Neutrophil (primary cell): Measurements from ENCODE around the gene ZNF764.

Experiments
- H3K27ac ChIP-seq: fragments of 200-600 bp; sonication (generic); 2 replicates; pipeline ENCODE4 v1.5.1; 2016; ENCODE audit warnings: mild to moderate bottlenecking, moderate library complexity
- H3K27me3 ChIP-seq: fragments of 200-600 bp; sonication (generic); 2 replicates; pipeline ENCODE4 v1.6.0; 2016; ENCODE audit warnings: mild to moderate bottlenecking
- H3K36me3 ChIP-seq: fragments of 200-600 bp; sonication (generic); 2 replicates; pipeline ENCODE4 v1.5.1; 2017
- H3K4me1 ChIP-seq, 2 experiments: fragments of 200-600 bp in 1 of 2; sonication (generic) in 1 of 2; 1 replicate in 1 of 2; 2 replicates in 1 of 2; pipeline versions ENCODE4 v1.5.1 to v1.6.1; 2013 to 2016; ENCODE audit warnings: low read depth in 1 of 2, low read length in 1 of 2, mild to moderate bottlenecking in 1 of 2, moderate library complexity in 1 of 2; ENCODE audit not compliant: control insufficient read depth in 1 of 2, insufficient read depth in 1 of 2
- H3K4me3 ChIP-seq, 2 experiments: fragments of 200-600 bp in 1 of 2; sonication (generic) in 1 of 2; 1 replicate in 1 of 2; 2 replicates in 1 of 2; pipeline ENCODE4 v1.5.1; 2013 to 2016; ENCODE audit warnings: low read depth in 1 of 2, low read length in 1 of 2, mild to moderate bottlenecking in 1 of 2, moderate library complexity in 1 of 2
- H3K9me3 ChIP-seq: fragments of 200-600 bp; sonication (generic); 2 replicates; pipeline ENCODE4 v1.5.1; 2016
- TF ChIP-seq, protein P1 (sequence below): fragments of 200-600 bp; sonication (generic); IDR thresholded peaks from 2 replicates; pipeline ENCODE4 v1.5.1; 2016; ENCODE audit warnings: antibody characterized with exemption

The ZNF764 gene

DNA sequence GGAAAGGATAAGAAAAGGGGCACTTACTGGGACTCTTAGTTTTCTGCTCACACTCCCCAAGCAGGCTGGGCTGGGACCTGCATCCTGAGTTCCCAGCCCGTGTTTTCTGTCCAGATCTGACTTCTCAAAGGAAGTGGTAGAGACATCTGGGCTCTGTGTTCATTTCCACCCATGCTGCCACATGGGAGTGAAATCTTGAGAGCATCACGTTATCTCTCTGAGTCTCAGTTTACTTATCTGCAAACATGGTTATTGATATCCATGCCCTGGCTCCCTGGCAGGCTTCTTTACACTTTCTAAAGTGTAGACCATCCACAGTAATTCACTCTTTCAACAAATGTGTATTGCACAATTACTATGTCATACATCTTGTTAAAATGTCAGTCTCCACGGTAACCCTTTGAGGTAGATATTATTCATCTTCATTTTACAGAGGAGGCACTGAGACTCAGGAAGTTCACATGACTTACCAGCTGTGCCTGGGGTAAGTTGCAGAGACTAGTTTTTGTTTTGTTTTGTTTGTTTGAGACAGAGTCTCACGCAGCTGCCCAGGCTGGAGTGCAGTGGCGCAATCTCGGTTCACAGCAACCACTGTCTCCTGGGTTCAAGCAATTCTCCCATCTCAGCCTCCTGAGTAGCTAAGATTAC lies 9.9 kb upstream of the ZNF764 start:
- Histone ChIP-seq H3K9me3 (no peaks in the 10 kb centered on the region), H3K4me1 (peaks cover 31 to 42% of the 10 kb centered on the region in 2 experiments), H3K27me3 (no peaks in the 10 kb centered on the region), H3K4me3 (no peak overlapping the region), H3K36me3 (no peaks in the 10 kb centered on the region), H3K27ac (peak overlapping the region; percentile 43)
- TF ChIP-seq, protein P1, sequence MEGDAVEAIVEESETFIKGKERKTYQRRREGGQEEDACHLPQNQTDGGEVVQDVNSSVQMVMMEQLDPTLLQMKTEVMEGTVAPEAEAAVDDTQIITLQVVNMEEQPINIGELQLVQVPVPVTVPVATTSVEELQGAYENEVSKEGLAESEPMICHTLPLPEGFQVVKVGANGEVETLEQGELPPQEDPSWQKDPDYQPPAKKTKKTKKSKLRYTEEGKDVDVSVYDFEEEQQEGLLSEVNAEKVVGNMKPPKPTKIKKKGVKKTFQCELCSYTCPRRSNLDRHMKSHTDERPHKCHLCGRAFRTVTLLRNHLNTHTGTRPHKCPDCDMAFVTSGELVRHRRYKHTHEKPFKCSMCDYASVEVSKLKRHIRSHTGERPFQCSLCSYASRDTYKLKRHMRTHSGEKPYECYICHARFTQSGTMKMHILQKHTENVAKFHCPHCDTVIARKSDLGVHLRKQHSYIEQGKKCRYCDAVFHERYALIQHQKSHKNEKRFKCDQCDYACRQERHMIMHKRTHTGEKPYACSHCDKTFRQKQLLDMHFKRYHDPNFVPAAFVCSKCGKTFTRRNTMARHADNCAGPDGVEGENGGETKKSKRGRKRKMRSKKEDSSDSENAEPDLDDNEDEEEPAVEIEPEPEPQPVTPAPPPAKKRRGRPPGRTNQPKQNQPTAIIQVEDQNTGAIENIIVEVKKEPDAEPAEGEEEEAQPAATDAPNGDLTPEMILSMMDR = no peak

DNA sequence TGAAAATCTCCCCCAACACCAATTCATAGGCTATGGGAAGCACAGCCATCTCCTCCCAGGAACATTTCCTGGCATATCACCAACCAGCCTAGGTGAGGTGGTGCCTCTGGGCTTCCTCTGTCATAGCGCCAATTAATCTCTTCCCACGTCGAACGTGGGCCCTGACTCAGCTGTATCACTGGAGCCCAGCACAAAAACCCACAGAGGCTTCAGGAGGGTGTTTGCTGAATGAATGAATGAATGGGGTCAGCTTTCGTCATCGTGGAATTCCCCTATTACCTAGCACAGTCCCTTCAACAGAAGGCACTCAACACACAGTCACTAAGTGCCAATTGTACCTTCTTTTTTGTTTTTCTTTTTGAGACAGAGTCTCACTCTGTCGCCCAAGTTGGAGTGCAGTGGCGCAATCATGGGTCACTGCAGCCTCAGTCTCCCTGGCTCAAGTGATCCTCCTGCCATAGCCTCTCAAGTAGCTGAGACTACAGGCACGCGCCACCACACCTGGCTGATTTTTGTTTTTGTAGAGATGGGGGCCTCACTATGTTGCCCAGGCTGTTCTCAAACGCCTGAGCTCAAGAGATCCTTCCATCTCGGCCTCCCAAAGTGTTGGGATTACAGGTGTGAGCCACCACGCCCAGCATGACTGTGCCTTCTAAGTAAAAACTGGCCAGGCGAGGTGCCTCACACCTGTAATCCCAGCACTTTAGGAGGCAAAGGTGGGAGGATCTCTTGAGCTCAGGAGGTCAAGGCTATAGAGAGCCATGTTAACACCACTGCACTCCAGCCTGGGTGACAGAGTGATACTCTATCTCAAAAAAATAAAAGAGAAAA lies 9.2 kb upstream of the ZNF764 start:
- H3K4me3 ChIP-seq = no peak overlapping the region
- no peaks in the 10 kb centered on the region for H3K9me3 ChIP-seq
- no peaks in the 10 kb centered on the region for H3K27me3 ChIP-seq
- peak overlapping the region; percentile 43 for H3K27ac ChIP-seq
- peaks cover 27 to 38% of the 10 kb centered on the region in 2 experiments for H3K4me1 ChIP-seq
- H3K36me3 ChIP-seq = no peaks in the 10 kb centered on the region
- TF ChIP-seq, protein P1 = no peak

DNA sequence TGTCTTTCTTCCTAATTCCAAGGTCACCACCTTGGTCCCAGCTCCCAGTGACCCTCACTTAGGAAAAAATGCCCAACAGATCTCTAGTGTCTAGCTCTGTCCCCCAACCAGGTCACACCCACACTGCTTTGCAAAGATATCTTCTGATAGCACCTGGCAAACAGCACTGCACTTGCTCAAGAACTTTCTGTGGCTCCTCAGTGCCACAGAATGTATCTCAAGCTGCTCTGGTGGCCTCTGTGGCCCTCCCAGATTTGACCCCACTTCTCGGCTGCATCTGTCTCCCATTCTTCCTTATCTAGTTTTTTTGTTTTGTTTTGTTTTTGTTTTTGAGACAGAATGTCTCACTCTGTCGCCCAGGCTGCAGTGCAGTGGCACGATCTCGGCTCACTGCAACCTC lies 8.4 kb upstream of the ZNF764 start:
- H3K4me1 ChIP-seq = peaks cover 29 to 41% of the 10 kb centered on the region in 2 experiments
- H3K9me3 ChIP-seq = no peaks in the 10 kb centered on the region
- TF ChIP-seq, protein P1 = no peak
- no peaks in the 10 kb centered on the region for H3K27me3 ChIP-seq
- H3K4me3 ChIP-seq = no peak overlapping the region
- no peak overlapping the region for H3K27ac ChIP-seq
- H3K36me3 ChIP-seq = no peaks in the 10 kb centered on the region

DNA sequence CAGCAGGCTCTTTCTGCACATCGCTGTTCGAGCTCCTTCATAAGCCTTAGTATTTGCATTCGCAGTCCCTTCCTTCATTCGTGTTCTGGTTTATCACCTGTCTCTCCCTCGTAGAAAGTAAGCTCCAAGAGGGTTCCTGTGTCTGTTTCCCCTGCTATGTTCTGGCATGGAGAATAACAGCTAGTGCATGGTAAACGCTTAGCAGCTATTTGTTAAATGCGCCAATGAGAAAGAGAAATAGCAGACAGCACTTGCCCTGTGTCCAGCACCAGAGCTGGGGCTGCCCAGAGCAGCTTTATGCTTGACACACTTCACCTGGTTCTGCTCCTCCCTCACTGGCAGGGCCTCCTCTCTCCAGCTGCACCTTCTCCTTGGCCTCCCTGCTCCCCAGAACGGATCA lies 7.8 kb upstream of the ZNF764 start:
- Histone ChIP-seq H3K36me3 (no peaks in the 10 kb centered on the region), H3K4me1 (peaks cover 31 to 43% of the 10 kb centered on the region in 2 experiments), H3K27ac (no peak overlapping the region), H3K9me3 (no peaks in the 10 kb centered on the region), H3K4me3 (no peak overlapping the region), H3K27me3 (no peaks in the 10 kb centered on the region)
- TF ChIP-seq, protein P1 = no peak

DNA sequence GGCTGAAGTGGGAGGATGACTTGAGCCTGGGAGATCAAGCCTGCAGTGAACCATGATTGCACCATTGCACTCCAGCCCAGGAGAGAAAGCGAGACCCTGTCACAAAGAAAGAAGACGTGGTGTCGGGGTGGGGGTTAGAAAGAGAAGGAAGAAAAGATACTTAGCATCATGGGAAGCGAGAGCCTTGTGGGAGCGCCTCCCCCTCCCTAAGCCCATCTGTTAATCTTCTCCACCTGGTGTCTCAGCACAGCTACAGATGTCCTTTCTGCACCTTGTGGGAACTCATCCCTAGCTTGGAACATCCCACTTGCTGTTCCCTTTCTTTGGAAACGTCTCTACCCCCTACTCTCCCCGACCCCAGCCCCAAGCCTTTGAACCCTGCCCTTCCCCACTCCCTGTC lies 7.4 kb upstream of the ZNF764 start:
- Histone ChIP-seq H3K36me3 (no peaks in the 10 kb centered on the region), H3K4me3 (no peak overlapping the region), H3K4me1 (peaks cover 28 to 40% of the 10 kb centered on the region in 2 experiments)

More for the DNA sequence above, 7.4 kb upstream of the ZNF764 start:
- H3K27me3 ChIP-seq = no peaks in the 10 kb centered on the region
- H3K9me3 ChIP-seq = no peaks in the 10 kb centered on the region
- TF ChIP-seq, protein P1 = no peak
- no peak overlapping the region for H3K27ac ChIP-seq
